ENCODE results near the gene MRGPRG.

The MRGPRG gene

DNA sequence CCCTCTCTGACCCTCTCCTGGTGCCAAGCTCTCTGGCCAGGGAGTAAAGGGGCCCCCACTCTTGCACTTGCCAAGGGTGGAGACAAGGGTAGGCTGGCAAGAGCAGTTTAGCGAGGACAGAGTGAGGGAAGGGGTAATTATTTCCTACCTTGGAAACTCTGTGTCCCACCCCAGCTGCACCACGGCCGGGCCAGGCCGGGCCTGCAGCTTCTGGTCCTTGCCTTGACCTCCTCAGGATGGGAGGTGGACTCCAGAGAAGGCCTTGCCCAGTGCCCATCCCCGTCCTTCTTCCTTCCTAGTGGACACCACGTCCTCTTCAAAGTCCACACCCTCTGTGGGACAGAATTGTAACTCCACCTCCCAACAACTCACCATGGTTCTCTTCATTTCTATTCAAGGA lies 35.1 kb downstream of the MRGPRG start:
- H3K4ac ChIP-seq (ENCODE audit: low read depth, low read length) = no peak overlapping the region
- no peak overlapping the region for H3K56ac ChIP-seq (ENCODE audit: low read length)
- H3K4me2 ChIP-seq (ENCODE audit: low read length) = no peak overlapping the region
- no peak overlapping the region for H2AK5ac ChIP-seq (ENCODE audit: low read length)
- no peak overlapping the region for H3K18ac ChIP-seq (ENCODE audit: low read length)
- H3K4me3 ChIP-seq (ENCODE audit: low read length) = no peak overlapping the region
- no peak overlapping the region for H2BK5ac ChIP-seq (ENCODE audit: low read length)
- DNase-seq = no peak
- no peaks in the 10 kb centered on the region for H3K79me2 ChIP-seq (ENCODE audit: control insufficient read depth, insufficient read depth, low read length)
- H4K8ac ChIP-seq (ENCODE audit: low read depth, low read length) = no peak overlapping the region
- H2BK15ac ChIP-seq (replicated peaks; ENCODE audit: low read depth) = no peak overlapping the region
- H3K4me1 ChIP-seq (ENCODE audit: control insufficient read depth, low read depth, low read length) = no peaks in the 10 kb centered on the region
- H2BK120ac ChIP-seq (ENCODE audit: low read depth, low read length) = no peak overlapping the region
- H3K79me1 ChIP-seq (ENCODE audit: low read length) = no peaks in the 10 kb centered on the region
- no CpG with 5 or more reads among the region's 6 CpGs for WGBS (ENCODE audit: extremely low coverage, insufficient coverage, low lambda C conversion rate)
- no peak overlapping the region for H3K27ac ChIP-seq (ENCODE audit: low read depth, low read length)
- no peak overlapping the region for H4K5ac ChIP-seq (ENCODE audit: low read length)
- H3K27me3 ChIP-seq (ENCODE audit: insufficient read depth, low read length, poor library complexity) = no peaks in the 10 kb centered on the region
- no peak overlapping the region for H3K9ac ChIP-seq (ENCODE audit: low read length)
- H3K36me3 ChIP-seq (ENCODE audit: control insufficient read depth, insufficient read depth, low read length) = no peaks in the 10 kb centered on the region
- no peak overlapping the region for H3K23ac ChIP-seq (ENCODE audit: low read length)

DNA sequence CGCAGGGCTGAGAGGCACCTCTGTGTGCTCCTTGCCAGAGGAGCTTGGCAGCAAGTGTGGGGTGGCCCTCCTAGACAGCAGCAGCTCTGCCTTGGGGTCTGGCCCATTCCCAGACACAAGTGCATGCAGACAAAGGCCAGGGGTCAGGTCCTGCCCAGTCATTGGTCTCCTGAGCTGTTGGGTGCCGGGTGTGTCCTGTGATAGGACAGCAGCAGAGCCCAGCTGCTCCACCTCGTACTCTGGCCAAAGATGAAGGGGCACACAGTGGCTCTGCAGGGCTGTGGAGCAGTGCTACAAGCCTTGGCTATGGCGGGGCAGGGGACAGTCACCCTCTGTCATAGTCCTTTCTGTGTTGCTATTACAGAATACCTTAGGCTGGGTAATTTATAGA lies 36.2 kb downstream of the MRGPRG start:
- Histone ChIP-seq H4K8ac (ENCODE audit: low read depth, low read length) (no peak overlapping the region), H2BK15ac (replicated peaks; ENCODE audit: low read depth) (no peak overlapping the region), H3K4ac (ENCODE audit: low read depth, low read length) (no peak overlapping the region), H3K36me3 (ENCODE audit: control insufficient read depth, insufficient read depth, low read length) (no peaks in the 10 kb centered on the region), H3K4me1 (ENCODE audit: control insufficient read depth, low read depth, low read length) (no peaks in the 10 kb centered on the region), H3K79me1 (ENCODE audit: low read length) (no peaks in the 10 kb centered on the region), H3K27me3 (ENCODE audit: insufficient read depth, low read length, poor library complexity) (no peaks in the 10 kb centered on the region), H2AK5ac (ENCODE audit: low read length) (no peak overlapping the region), H3K23ac (ENCODE audit: low read length) (no peak overlapping the region), H3K27ac (ENCODE audit: low read depth, low read length) (no peak overlapping the region), H3K4me3 (ENCODE audit: low read length) (no peak overlapping the region), H3K56ac (ENCODE audit: low read length) (no peak overlapping the region), H3K9ac (ENCODE audit: low read length) (no peak overlapping the region), H4K5ac (ENCODE audit: low read length) (no peak overlapping the region), H2BK5ac (ENCODE audit: low read length) (no peak overlapping the region), H3K4me2 (ENCODE audit: low read length) (no peak overlapping the region), H3K18ac (ENCODE audit: low read length) (no peak overlapping the region), H3K79me2 (ENCODE audit: control insufficient read depth, insufficient read depth, low read length) (no peaks in the 10 kb centered on the region), H2BK120ac (ENCODE audit: low read depth, low read length) (no peak overlapping the region)
- DNase-seq = no peak
- WGBS (ENCODE audit: extremely low coverage, insufficient coverage, low lambda C conversion rate) = no CpG with 5 or more reads among the region's 4 CpGs

DNA sequence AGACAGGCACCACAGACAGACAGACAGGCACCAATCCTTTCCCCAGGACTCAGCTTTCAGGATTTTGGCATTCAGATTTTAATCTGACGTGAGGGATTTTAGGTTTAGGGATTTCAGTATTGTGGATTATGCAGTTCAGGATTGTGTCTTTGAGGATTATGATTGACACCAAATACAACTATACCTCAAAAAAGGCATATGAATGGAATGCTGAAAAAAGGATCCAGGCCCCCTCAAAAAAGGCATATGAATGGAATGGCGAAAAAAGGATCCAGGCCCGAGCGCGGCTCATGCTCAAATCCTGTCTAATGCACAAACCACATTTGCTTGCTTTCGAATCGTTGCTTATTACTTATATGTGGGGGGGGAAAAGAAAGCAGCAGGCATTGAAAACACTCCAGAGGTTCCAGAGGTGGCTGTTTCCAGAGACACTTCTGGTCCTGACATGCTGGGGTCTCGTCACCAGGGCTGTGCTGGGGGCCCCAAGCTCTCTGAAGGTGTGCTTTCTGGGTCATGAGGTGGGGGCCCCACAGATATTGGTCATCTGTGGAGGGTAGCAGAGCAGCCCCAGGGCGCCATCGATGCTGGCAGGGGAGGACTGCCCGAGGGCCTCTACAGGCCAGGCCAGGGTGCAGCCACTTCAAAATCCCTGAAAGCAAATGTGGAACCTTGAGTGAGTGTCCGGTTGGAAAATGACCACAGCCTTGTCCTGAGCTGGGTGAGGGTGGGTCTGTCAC lies 36.7 kb downstream of the MRGPRG start:
- H3K18ac ChIP-seq (ENCODE audit: low read length) = no peak overlapping the region
- no peak overlapping the region for H3K27ac ChIP-seq (ENCODE audit: low read depth, low read length)
- no peak overlapping the region for H2BK15ac ChIP-seq (replicated peaks; ENCODE audit: low read depth)
- no peak overlapping the region for H2AK5ac ChIP-seq (ENCODE audit: low read length)
- no peaks in the 10 kb centered on the region for H3K79me2 ChIP-seq (ENCODE audit: control insufficient read depth, insufficient read depth, low read length)
- H3K4me2 ChIP-seq (ENCODE audit: low read length) = no peak overlapping the region
- H3K9ac ChIP-seq (ENCODE audit: low read length) = no peak overlapping the region
- H3K27me3 ChIP-seq (ENCODE audit: insufficient read depth, low read length, poor library complexity) = no peaks in the 10 kb centered on the region
- H3K4me3 ChIP-seq (ENCODE audit: low read length) = no peak overlapping the region
- no peaks in the 10 kb centered on the region for H3K79me1 ChIP-seq (ENCODE audit: low read length)
- no CpG with 5 or more reads among the region's 12 CpGs for WGBS (ENCODE audit: extremely low coverage, insufficient coverage, low lambda C conversion rate)
- H3K4me1 ChIP-seq (ENCODE audit: control insufficient read depth, low read depth, low read length) = no peaks in the 10 kb centered on the region
- H3K36me3 ChIP-seq (ENCODE audit: control insufficient read depth, insufficient read depth, low read length) = no peaks in the 10 kb centered on the region
- no peak overlapping the region for H3K56ac ChIP-seq (ENCODE audit: low read length)
- no peak overlapping the region for H2BK120ac ChIP-seq (ENCODE audit: low read depth, low read length)
- H2BK5ac ChIP-seq (ENCODE audit: low read length) = no peak overlapping the region
- H3K23ac ChIP-seq (ENCODE audit: low read length) = no peak overlapping the region
- no peak overlapping the region for H3K4ac ChIP-seq (ENCODE audit: low read depth, low read length)
- no peak overlapping the region for H4K5ac ChIP-seq (ENCODE audit: low read length)
- H4K8ac ChIP-seq (ENCODE audit: low read depth, low read length) = no peak overlapping the region
- DNase-seq = no peak

DNA sequence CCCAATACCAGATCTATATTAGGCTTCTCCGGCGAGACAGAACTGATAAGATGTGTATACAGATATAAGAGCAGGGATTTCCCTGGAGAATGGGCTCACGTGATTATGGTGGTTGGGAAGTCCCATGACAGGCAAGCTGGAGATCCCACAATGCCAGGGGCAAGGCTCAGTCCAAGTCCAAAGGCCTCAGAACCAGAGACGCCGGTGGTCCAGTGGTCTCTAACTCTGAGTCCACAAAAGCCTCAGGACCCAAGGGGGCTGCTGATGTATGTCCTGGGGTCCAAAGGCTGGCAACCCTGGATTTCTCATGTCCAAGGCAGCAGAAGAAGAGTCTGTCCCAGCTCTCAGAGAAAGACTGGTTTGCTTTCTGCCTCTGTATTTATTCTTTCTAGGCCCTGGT lies 37.7 kb downstream of the MRGPRG start:
- no CpG with 5 or more reads among the region's 5 CpGs for WGBS (ENCODE audit: extremely low coverage, insufficient coverage, low lambda C conversion rate)
- H2BK15ac ChIP-seq (replicated peaks; ENCODE audit: low read depth) = no peak overlapping the region
- no peak overlapping the region for H3K4ac ChIP-seq (ENCODE audit: low read depth, low read length)

DNA sequence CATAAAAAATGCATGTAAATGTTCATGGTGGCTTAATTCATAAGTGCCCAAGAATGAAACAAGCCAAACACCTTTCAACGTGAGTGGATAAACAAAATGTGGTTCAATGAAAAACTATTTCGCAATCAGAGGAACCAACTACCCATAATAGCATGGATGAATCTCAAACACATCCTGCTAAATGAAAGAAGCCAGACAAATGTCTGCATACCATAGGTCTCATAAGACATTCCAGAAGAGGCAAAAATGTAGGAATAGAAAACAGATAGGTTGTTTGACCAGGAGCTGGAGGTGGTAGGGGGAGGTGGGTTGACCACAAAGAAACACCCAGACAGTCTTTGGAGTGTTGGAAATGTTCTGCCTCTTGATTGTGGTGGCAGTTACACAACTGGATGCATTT lies 40.3 kb downstream of the MRGPRG start:
- Histone ChIP-seq H3K56ac (ENCODE audit: low read length) (no peak overlapping the region), H3K27ac (ENCODE audit: low read depth, low read length) (no peak overlapping the region)

More for the DNA sequence above, 37.7 kb downstream of the MRGPRG start:
- Histone ChIP-seq H2BK120ac (ENCODE audit: low read depth, low read length) (no peak overlapping the region), H3K79me1 (ENCODE audit: low read length) (no peaks in the 10 kb centered on the region), H3K27me3 (ENCODE audit: insufficient read depth, low read length, poor library complexity) (no peaks in the 10 kb centered on the region), H3K9ac (ENCODE audit: low read length) (no peak overlapping the region), H3K4me1 (ENCODE audit: control insufficient read depth, low read depth, low read length) (no peaks in the 10 kb centered on the region), H2BK5ac (ENCODE audit: low read length) (no peak overlapping the region), H3K4me3 (ENCODE audit: low read length) (no peak overlapping the region), H3K79me2 (ENCODE audit: control insufficient read depth, insufficient read depth, low read length) (no peaks in the 10 kb centered on the region), H3K18ac (ENCODE audit: low read length) (no peak overlapping the region), H3K27ac (ENCODE audit: low read depth, low read length) (no peak overlapping the region), H3K23ac (ENCODE audit: low read length) (no peak overlapping the region), H3K56ac (ENCODE audit: low read length) (no peak overlapping the region), H4K8ac (ENCODE audit: low read depth, low read length) (no peak overlapping the region), H3K4me2 (ENCODE audit: low read length) (no peak overlapping the region), H3K36me3 (ENCODE audit: control insufficient read depth, insufficient read depth, low read length) (no peaks in the 10 kb centered on the region), H4K5ac (ENCODE audit: low read length) (no peak overlapping the region), H2AK5ac (ENCODE audit: low read length) (no peak overlapping the region)
- DNase-seq = no peak

DNA sequence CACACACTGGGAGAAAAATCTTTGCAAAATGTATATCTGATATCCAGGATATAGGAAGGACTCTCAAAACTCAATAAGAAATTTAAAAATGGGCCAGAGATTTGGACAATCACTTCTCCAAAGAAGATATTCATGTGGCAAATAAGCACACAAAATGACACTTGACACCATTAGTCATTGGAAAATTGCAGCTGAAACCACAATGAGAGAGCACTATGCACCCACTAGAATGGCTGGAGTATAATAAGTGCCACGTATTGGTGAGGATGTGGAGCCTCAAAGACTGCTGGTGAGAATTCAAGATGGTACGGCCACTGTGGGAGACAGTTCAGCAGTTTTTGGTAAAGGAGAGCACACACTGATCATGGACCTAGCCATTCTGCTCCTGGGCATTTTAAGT lies 40.7 kb downstream of the MRGPRG start:
- H4K5ac ChIP-seq (ENCODE audit: low read length) = no peak overlapping the region
- no peaks in the 10 kb centered on the region for H3K79me2 ChIP-seq (ENCODE audit: control insufficient read depth, insufficient read depth, low read length)
- no peak overlapping the region for H3K4ac ChIP-seq (ENCODE audit: low read depth, low read length)
- H3K27me3 ChIP-seq (ENCODE audit: insufficient read depth, low read length, poor library complexity) = no peaks in the 10 kb centered on the region
- no peak overlapping the region for H3K56ac ChIP-seq (ENCODE audit: low read length)
- no peak overlapping the region for H2AK5ac ChIP-seq (ENCODE audit: low read length)
- H3K36me3 ChIP-seq (ENCODE audit: control insufficient read depth, insufficient read depth, low read length) = no peaks in the 10 kb centered on the region
- H3K27ac ChIP-seq (ENCODE audit: low read depth, low read length) = no peak overlapping the region
- no peak overlapping the region for H3K4me3 ChIP-seq (ENCODE audit: low read length)
- H3K9ac ChIP-seq (ENCODE audit: low read length) = no peak overlapping the region
- no peak overlapping the region for H2BK120ac ChIP-seq (ENCODE audit: low read depth, low read length)
- no peak overlapping the region for H3K23ac ChIP-seq (ENCODE audit: low read length)
- WGBS (ENCODE audit: extremely low coverage, insufficient coverage, low lambda C conversion rate) = no CpG with 5 or more reads among the region's 2 CpGs
- H3K18ac ChIP-seq (ENCODE audit: low read length) = no peak overlapping the region
- no peaks in the 10 kb centered on the region for H3K4me1 ChIP-seq (ENCODE audit: control insufficient read depth, low read depth, low read length)
- no peak overlapping the region for H2BK5ac ChIP-seq (ENCODE audit: low read length)
- H2BK15ac ChIP-seq (replicated peaks; ENCODE audit: low read depth) = no peak overlapping the region
- H3K79me1 ChIP-seq (ENCODE audit: low read length) = no peaks in the 10 kb centered on the region
- DNase-seq = no peak
- H4K8ac ChIP-seq (ENCODE audit: low read depth, low read length) = no peak overlapping the region
- H3K4me2 ChIP-seq (ENCODE audit: low read length) = no peak overlapping the region

More for the DNA sequence above, 40.3 kb downstream of the MRGPRG start:
- Histone ChIP-seq H2BK15ac (replicated peaks; ENCODE audit: low read depth) (no peak overlapping the region), H3K79me1 (ENCODE audit: low read length) (no peaks in the 10 kb centered on the region), H3K79me2 (ENCODE audit: control insufficient read depth, insufficient read depth, low read length) (no peaks in the 10 kb centered on the region), H3K4me3 (ENCODE audit: low read length) (no peak overlapping the region), H3K27me3 (ENCODE audit: insufficient read depth, low read length, poor library complexity) (no peaks in the 10 kb centered on the region), H3K9ac (ENCODE audit: low read length) (no peak overlapping the region), H3K4me1 (ENCODE audit: control insufficient read depth, low read depth, low read length) (no peaks in the 10 kb centered on the region), H3K4ac (ENCODE audit: low read depth, low read length) (no peak overlapping the region), H3K18ac (ENCODE audit: low read length) (no peak overlapping the region), H4K8ac (ENCODE audit: low read depth, low read length) (no peak overlapping the region), H4K5ac (ENCODE audit: low read length) (no peak overlapping the region), H2AK5ac (ENCODE audit: low read length) (no peak overlapping the region), H3K36me3 (ENCODE audit: control insufficient read depth, insufficient read depth, low read length) (no peaks in the 10 kb centered on the region), H2BK120ac (ENCODE audit: low read depth, low read length) (no peak overlapping the region), H3K23ac (ENCODE audit: low read length) (no peak overlapping the region), H3K4me2 (ENCODE audit: low read length) (no peak overlapping the region), H2BK5ac (ENCODE audit: low read length) (no peak overlapping the region)
- no peak for DNase-seq
- WGBS (ENCODE audit: extremely low coverage, insufficient coverage, low lambda C conversion rate) = no CpG with 5 or more reads among the region's 2 CpGs

All from mesendoderm (in vitro differentiated cells).